ENCODE data around the gene DHCR7. TPM values are rescaled to one million over a fixed set of nuclear protein-coding genes. Genes with fewer than 3 reads are reported as not detected.

The DHCR7 gene
- polyA plus RNA-seq, 1 of the 3 experiments (the other 2 are of a cell fraction), result 21.4 TPM

- Histone ChIP-seq H3K36me3 (replicated peaks in 1 of 2; ENCODE audit: control insufficient read depth in 1 of 2, insufficient read depth in 2 of 2, low read length in 1 of 2) (peaks cover 9 to 16% of the 10 kb centered on the region in 2 experiments), H3K9me3 (peaks cover 8% of the 10 kb centered on the region; the same call in 1 of the 2 replicates), H3K9ac (no peak overlapping the region), H3F3A (replicated peaks; ENCODE audit: insufficient read depth) (peaks cover 12% of the 10 kb centered on the region), H3K9me2 (no peaks in the 10 kb centered on the region), H3K4me2 (no peak overlapping the region), H3K4me3 (ENCODE audit: low read depth in 2 of 2, low read length in 1 of 2) (no peak overlapping the region), H3K4me1 (ENCODE audit: control insufficient read depth in 1 of 2, insufficient read depth in 2 of 2, low read depth in 1 of 2, low read length in 1 of 2) (peaks cover 4 to 31% of the 10 kb centered on the region in 2 experiments; a peak in 3 of 4 replicates), H3K27ac (ENCODE audit: low read depth in 2 of 2, low read length in 1 of 2) (no peak overlapping the region), H3K27me3 (ENCODE audit: insufficient read depth) (no peaks in the 10 kb centered on the region), H3K79me2 (ENCODE audit: insufficient read depth) (peaks cover 28% of the 10 kb centered on the region), H4K20me1 (ENCODE audit: insufficient read depth) (peaks cover 5% of the 10 kb centered on the region), H2AFZ (ENCODE audit: low read depth) (no peak overlapping the region)
- ChIA-PET POLR2A (no interaction called here), CTCF (interaction anchor here (1.4 kb wide), 1 partner anchor 25 kb away, joined by 5 read pairs; no protein-coding TSS in a partner anchor)
- TF ChIP-seq YY1 (IDR thresholded peaks at IDR 0.05; ENCODE audit: low read depth), result no peak
- TF ChIP-seq TEAD4 (IDR thresholded peaks at IDR 0.05; ENCODE audit: borderline replicate concordance, insufficient read depth), result no peak
- WGBS (ENCODE audit: low lambda C conversion rate), result 62% methylated on average over 2 of the region's 2 CpGs
- no peak for DNase-seq
Measured at GRCh38 chr11:71450507-71450906, 2.3 kb upstream of the DHCR7 start.

GRCh38 chr11:71449596-71449995, 1.4 kb upstream of the DHCR7 start:
- no peaks in the 10 kb centered on the region for H3K27me3 ChIP-seq (ENCODE audit: insufficient read depth)
- CTCF ChIA-PET, result interaction anchor here (0.7 to 1.4 kb wide), 2 partner anchors 24 to 1071 kb away, joined by 3 to 5 read pairs; no protein-coding TSS in a partner anchor
- WGBS (ENCODE audit: low lambda C conversion rate), result 42% methylated on average over 6 of the region's 6 CpGs
- peaks cover 12% of the 10 kb centered on the region for H3F3A ChIP-seq (replicated peaks; ENCODE audit: insufficient read depth)
- H3K9me3 ChIP-seq, result peaks cover 8% of the 10 kb centered on the region; the same call in 1 of the 2 replicates
- H3K27ac ChIP-seq (ENCODE audit: low read depth in 2 of 2, low read length in 1 of 2), result no peak overlapping the region
- 0 out of 2 replicates have a peak overlapping the region, but pooled peaks have one; percentile 99 for H2AFZ ChIP-seq (ENCODE audit: low read depth)
- peaks cover 20% of the 10 kb centered on the region for H3K79me2 ChIP-seq (ENCODE audit: insufficient read depth)
- no peak for TF ChIP-seq TEAD4 (IDR thresholded peaks at IDR 0.05; ENCODE audit: borderline replicate concordance, insufficient read depth)
- no peak for TF ChIP-seq CHD2 (IDR thresholded peaks at IDR 0.05; ENCODE audit: low read length, partially characterized antibody)
- no peak for TF ChIP-seq RCOR1 (IDR thresholded peaks at IDR 0.05; ENCODE audit: low read length)
- no peak for TF ChIP-seq SIN3A (IDR thresholded peaks at IDR 0.05; ENCODE audit: borderline replicate concordance, low read depth, low read length)
- no peak for TF ChIP-seq GATA2 (CRISPR knock-in tag; IDR thresholded peaks at IDR 0.05)
- TF ChIP-seq FOXJ3 (CRISPR knock-in tag; IDR thresholded peaks at IDR 0.05), result no peak
- no peak for TF ChIP-seq MXI1 (IDR thresholded peaks at IDR 0.05; ENCODE audit: low read depth, low read length)
- TF ChIP-seq EZH2phosphoT487 (IDR thresholded peaks at IDR 0.05; ENCODE audit: borderline replicate concordance, low read depth), result no peak
- no peak for TF ChIP-seq SMC3 (IDR thresholded peaks at IDR 0.05; ENCODE audit: low read depth, low read length)
- TF ChIP-seq FOSL2 (IDR thresholded peaks at IDR 0.05; ENCODE audit: borderline replicate concordance, low read depth), result no peak
- TF ChIP-seq ELF1 (IDR thresholded peaks at IDR 0.05), result no peak
- TF ChIP-seq NRF1 (IDR thresholded peaks at IDR 0.05; ENCODE audit: low read depth, low read length), result no peak
- TF ChIP-seq RXRA (IDR thresholded peaks at IDR 0.05; ENCODE audit: borderline replicate concordance, low read depth), result no peak
- no peak for TF ChIP-seq NFIC (IDR thresholded peaks at IDR 0.05; ENCODE audit: borderline replicate concordance)
- TF ChIP-seq YY1 (IDR thresholded peaks at IDR 0.05; ENCODE audit: low read depth), result no peak
- peaks cover 4 to 31% of the 10 kb centered on the region in 2 experiments; a peak in 3 of 4 replicates for H3K4me1 ChIP-seq (ENCODE audit: control insufficient read depth in 1 of 2, insufficient read depth in 2 of 2, low read depth in 1 of 2, low read length in 1 of 2)
- peaks cover 2% of the 10 kb centered on the region for H4K20me1 ChIP-seq (ENCODE audit: insufficient read depth)
- peak overlapping the region; percentile 99 for H3K4me2 ChIP-seq
- peaks cover 7 to 10% of the 10 kb centered on the region in 2 experiments for H3K36me3 ChIP-seq (replicated peaks in 1 of 2; ENCODE audit: control insufficient read depth in 1 of 2, insufficient read depth in 2 of 2, low read length in 1 of 2)
- H3K4me3 ChIP-seq (ENCODE audit: low read depth in 2 of 2, low read length in 1 of 2), result peak overlapping the region; percentile 89 to 92
- H3K9me2 ChIP-seq, result no peaks in the 10 kb centered on the region
- no peak for DNase-seq
- POLR2A ChIA-PET, result no interaction called here
- H3K9ac ChIP-seq, result peak overlapping the region; percentile 73; the same call in 1 of the 2 replicates
